ENCODE measurements around the gene GPR137B.

The GPR137B gene

GRCh38 chr1:236193184-236193583, 50.8 kb downstream of the GPR137B start:
- in situ Hi-C loops (cut with HindIII; ENCODE audit: low sequenced_read_pairs) = no loop called here
- DNase-seq (ENCODE audit: low read depth, low spot score) = no peak
- no peak for TF ChIP-seq CTCF (IDR thresholded peaks at IDR 0.05; ENCODE audit: low read depth, low read length)
- H3K4me3 ChIP-seq (ENCODE audit: low read depth, low read length) = no peak overlapping the region

- no peak for DNase-seq (ENCODE audit: low read depth, low spot score)
- H3K4me3 ChIP-seq (ENCODE audit: low read depth, low read length) = no peak overlapping the region
- no peak for TF ChIP-seq CTCF (IDR thresholded peaks at IDR 0.05; ENCODE audit: low read depth, low read length)
- in situ Hi-C loops (cut with HindIII; ENCODE audit: low sequenced_read_pairs) = no loop called here
These were observed 58.6 kb downstream of the GPR137B start for GRCh38 chr1:236200925-236201324.

- in situ Hi-C loops (cut with HindIII; ENCODE audit: low sequenced_read_pairs) = no loop called here
- no peak overlapping the region for H3K4me3 ChIP-seq (ENCODE audit: low read depth, low read length)
- no peak for TF ChIP-seq CTCF (IDR thresholded peaks at IDR 0.05; ENCODE audit: low read depth, low read length)
- no peak for DNase-seq (ENCODE audit: low read depth, low spot score)
These were observed 59.4 kb downstream of the GPR137B start for GRCh38 chr1:236201786-236202185.

GRCh38 chr1:236204039-236204438, 61.7 kb downstream of the GPR137B start:
- in situ Hi-C loops (cut with HindIII; ENCODE audit: low sequenced_read_pairs) = no loop called here
- no peak overlapping the region for H3K4me3 ChIP-seq (ENCODE audit: low read depth, low read length)
- no peak for TF ChIP-seq CTCF (IDR thresholded peaks at IDR 0.05; ENCODE audit: low read depth, low read length)
- DNase-seq (ENCODE audit: low read depth, low spot score) = no peak

- in situ Hi-C loops (cut with HindIII; ENCODE audit: low sequenced_read_pairs) = no loop called here
- DNase-seq (ENCODE audit: low read depth, low spot score) = no peak
- H3K4me3 ChIP-seq (ENCODE audit: low read depth, low read length) = no peak overlapping the region
- TF ChIP-seq CTCF (IDR thresholded peaks at IDR 0.05; ENCODE audit: low read depth, low read length) = no peak
These were observed 62.3 kb downstream of the GPR137B start for GRCh38 chr1:236204656-236205055.

GRCh38 chr1:236206548-236206947, 64.2 kb downstream of the GPR137B start:
- H3K4me3 ChIP-seq (ENCODE audit: low read depth, low read length) = no peak overlapping the region
- DNase-seq (ENCODE audit: low read depth, low spot score) = no peak
- in situ Hi-C loops (cut with HindIII; ENCODE audit: low sequenced_read_pairs) = no loop called here
- no peak for TF ChIP-seq CTCF (IDR thresholded peaks at IDR 0.05; ENCODE audit: low read depth, low read length)

- DNase-seq (ENCODE audit: low read depth, low spot score) = no peak
- in situ Hi-C loops (cut with HindIII; ENCODE audit: low sequenced_read_pairs) = no loop called here
- H3K4me3 ChIP-seq (ENCODE audit: low read depth, low read length) = no peak overlapping the region
- no peak for TF ChIP-seq CTCF (IDR thresholded peaks at IDR 0.05; ENCODE audit: low read depth, low read length)
These were observed 64.8 kb downstream of the GPR137B start for GRCh38 chr1:236207121-236207520.
